ENCODE data around the gene ALPL. TPM values are rescaled to one million over a fixed set of nuclear protein-coding genes. Genes with fewer than 3 reads are reported as not detected.

ALPL gene
- total RNA-seq, 2 experiments from 2014 or later = not detected

DNA sequence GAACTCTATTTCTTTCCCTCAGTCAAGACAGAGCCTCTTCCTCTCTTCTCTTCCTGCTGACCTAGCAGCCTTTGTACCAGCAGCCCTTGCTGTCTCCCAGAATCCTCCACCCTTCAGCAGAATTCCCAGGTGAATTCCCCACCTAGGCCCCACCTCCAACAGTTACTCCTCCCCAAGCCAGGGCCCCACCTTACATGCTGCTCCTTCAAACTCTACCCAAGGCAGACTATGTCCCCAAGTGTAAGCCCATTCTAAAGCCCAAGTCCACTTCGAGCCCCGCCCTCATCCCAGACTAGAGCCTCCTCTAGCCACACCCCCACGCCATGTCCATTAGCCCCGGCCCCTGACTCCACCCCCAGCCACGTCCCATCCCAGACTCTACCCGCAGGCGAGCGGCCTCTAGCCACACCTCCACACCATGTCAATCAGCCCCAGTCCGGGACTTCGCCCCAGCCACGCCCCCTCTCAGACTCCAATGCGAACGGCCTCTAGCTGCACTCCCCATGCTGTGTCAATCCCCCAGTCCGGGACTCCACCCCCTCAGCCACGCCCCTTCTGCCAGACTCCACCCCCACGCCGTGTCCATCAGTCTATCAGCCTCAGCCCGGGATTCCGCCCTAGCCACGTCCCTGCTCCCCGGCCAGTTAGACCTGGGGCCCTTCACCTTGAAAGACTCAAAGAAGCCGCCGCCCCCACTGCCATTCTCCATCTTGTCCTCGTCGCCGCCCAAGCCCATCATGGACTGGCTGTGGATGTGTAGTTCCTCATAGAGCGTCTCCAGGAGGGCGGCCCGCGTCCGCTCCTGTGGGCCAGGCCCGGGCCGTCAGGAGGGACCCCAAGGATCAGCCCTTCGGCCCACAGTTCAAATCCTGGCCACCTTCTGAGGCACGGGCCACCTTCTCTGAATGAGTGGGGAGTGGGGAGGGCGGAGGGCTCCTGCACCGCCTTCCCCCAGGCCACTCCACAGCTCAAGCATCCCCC, 98.6 kb downstream of the ALPL start:
- H3K27ac Mint-ChIP-seq = no peak overlapping the region
- POLR2A ChIA-PET = no interaction called here

DNA sequence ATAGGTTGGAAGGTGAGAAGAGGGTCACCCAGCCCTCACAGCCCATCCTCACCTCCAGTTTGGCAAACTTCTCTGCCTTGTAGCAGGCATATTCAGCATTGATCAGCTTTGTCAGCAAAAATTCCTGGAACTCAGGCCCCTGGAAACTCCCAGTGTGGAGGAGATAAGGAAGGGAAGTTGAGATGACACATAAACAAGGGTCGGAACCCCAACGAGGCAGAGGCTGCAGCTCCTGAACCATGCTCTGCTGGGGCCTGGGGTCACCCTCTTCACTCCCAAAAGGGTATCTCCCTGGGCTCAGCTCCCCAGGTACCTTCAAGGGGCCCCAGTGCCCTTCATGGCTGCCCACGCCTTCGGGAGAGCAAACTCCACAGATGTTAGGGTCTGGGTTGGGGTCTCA, 99.6 kb downstream of the ALPL start:
- ChIA-PET CTCF (no interaction called here), POLR2A (interaction anchor here (0.5 kb wide), 1 partner anchor 251 kb away, joined by 3 read pairs; no protein-coding TSS in a partner anchor)
- Mint-ChIP-seq H3K9me3 (no peaks in the 10 kb centered on the region), H3K4me1 (ENCODE audit: low read depth) (peaks cover 8% of the 10 kb centered on the region), H3K36me3 (ENCODE audit: low read depth) (no peaks in the 10 kb centered on the region), H3K4me3 (no peak overlapping the region), H3K27ac (no peak overlapping the region), H3K27me3 (peaks cover 13% of the 10 kb centered on the region)
- intact Hi-C loops (cut with micrococcal nuclease) = no loop called here
- DNase-seq (no peak), ATAC-seq (no peak)
- TF ChIP-seq, protein P1, sequence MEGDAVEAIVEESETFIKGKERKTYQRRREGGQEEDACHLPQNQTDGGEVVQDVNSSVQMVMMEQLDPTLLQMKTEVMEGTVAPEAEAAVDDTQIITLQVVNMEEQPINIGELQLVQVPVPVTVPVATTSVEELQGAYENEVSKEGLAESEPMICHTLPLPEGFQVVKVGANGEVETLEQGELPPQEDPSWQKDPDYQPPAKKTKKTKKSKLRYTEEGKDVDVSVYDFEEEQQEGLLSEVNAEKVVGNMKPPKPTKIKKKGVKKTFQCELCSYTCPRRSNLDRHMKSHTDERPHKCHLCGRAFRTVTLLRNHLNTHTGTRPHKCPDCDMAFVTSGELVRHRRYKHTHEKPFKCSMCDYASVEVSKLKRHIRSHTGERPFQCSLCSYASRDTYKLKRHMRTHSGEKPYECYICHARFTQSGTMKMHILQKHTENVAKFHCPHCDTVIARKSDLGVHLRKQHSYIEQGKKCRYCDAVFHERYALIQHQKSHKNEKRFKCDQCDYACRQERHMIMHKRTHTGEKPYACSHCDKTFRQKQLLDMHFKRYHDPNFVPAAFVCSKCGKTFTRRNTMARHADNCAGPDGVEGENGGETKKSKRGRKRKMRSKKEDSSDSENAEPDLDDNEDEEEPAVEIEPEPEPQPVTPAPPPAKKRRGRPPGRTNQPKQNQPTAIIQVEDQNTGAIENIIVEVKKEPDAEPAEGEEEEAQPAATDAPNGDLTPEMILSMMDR (IDR thresholded peaks at IDR 0.05) = no peak

More for the DNA sequence above, 98.6 kb downstream of the ALPL start:
- intact Hi-C loops (cut with micrococcal nuclease) = no loop called here
- H3K9me3 Mint-ChIP-seq = no peaks in the 10 kb centered on the region
- peak; percentile 82 for DNase-seq
- CTCF ChIA-PET = no interaction called here
- peak; percentile 95 for ATAC-seq
- H3K4me3 Mint-ChIP-seq = peak overlapping the region; percentile 18
- H3K4me1 Mint-ChIP-seq (ENCODE audit: low read depth) = peaks cover 8% of the 10 kb centered on the region
- H3K36me3 Mint-ChIP-seq (ENCODE audit: low read depth) = no peaks in the 10 kb centered on the region
- H3K27me3 Mint-ChIP-seq = peaks cover 13% of the 10 kb centered on the region
- TF ChIP-seq, protein P1 (IDR thresholded peaks at IDR 0.05) = no peak

DNA sequence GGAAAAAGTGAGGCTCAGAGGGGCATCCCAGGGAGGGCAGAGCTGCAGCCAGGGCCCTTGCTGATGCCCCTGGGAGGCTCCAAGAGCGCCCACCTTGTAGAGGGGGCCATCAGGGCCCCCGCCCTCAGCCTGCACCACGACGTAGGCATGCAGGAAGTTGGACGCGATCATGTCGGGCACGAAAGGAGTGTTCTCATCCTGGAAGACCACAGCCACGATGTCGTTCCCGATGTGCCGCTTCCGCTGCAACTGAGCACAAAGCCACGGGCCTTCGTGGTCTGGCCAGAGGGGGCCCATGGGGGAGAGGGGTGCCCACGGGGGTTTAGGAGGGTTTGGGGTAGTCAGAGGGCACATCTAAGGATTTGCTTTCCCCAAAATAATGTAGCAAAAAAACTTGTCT, 100.8 kb downstream of the ALPL start:
- no peak overlapping the region for H3K4me3 Mint-ChIP-seq
- ChIA-PET CTCF (interaction anchor here (1.0 to 1.2 kb wide), 2 partner anchors 101 to 340 kb away, joined by 3 to 4 read pairs; partner anchors contain the start of gene ALPL), POLR2A (interaction anchor here (1.2 kb wide), 1 partner anchor 11 kb away, joined by 3 read pairs; no protein-coding TSS in a partner anchor)
- DNase-seq = no peak
- no peak for ATAC-seq
- H3K27me3 Mint-ChIP-seq = peaks cover 13% of the 10 kb centered on the region
- no peak overlapping the region for H3K27ac Mint-ChIP-seq
- peaks cover 8% of the 10 kb centered on the region for H3K4me1 Mint-ChIP-seq (ENCODE audit: low read depth)
- no peaks in the 10 kb centered on the region for H3K9me3 Mint-ChIP-seq
- intact Hi-C loops (cut with micrococcal nuclease) = no loop called here
- TF ChIP-seq, protein P1 (IDR thresholded peaks at IDR 0.05) = no peak
- H3K36me3 Mint-ChIP-seq (ENCODE audit: low read depth) = no peaks in the 10 kb centered on the region

DNA sequence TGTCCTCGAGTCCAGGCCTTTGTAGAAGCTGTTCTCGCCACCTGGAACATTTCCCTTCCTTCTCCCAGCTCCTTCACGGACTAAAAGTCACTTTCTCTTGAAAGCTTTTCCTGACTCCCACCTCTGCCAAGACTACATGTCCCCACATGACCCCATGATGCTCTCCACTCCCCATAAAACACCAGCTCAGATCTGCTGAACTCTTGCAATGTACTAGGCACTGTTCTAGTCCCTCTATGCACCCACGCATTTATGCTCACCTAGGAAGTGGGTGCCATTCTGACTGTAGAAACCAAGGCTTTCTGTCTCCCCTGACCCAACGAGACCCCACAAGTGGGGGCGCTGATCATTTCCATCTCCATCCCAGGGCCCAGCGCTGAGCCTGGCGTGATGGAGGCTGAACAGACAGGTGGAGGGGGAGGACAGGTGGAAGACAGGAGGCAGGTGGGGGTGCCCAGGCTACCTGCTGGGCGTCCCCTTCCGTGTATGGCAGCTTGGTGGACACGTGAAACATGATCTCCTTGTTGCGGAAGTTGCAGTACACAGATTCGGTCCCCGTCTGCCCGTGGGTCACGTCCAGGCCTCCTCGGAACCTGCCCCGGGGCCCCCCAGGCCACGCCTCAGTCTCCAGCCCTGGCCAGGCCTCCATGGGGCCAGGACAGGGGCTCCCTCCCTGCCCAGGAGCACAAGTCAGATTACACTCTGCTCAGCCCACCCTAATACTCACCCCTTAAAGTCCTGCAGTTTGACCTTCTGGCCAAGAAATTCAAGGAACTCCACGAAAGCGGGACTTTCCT, 102.0 kb downstream of the ALPL start:
- no peak overlapping the region for H3K4me3 Mint-ChIP-seq
- ATAC-seq (no peak), DNase-seq (no peak)
- peaks cover 8% of the 10 kb centered on the region for H3K4me1 Mint-ChIP-seq (ENCODE audit: low read depth)
- no peaks in the 10 kb centered on the region for H3K36me3 Mint-ChIP-seq (ENCODE audit: low read depth)
- intact Hi-C loops (cut with micrococcal nuclease) = no loop called here
- H3K27ac Mint-ChIP-seq = no peak overlapping the region
- ChIA-PET CTCF (interaction anchor here (1.0 to 1.2 kb wide), 2 partner anchors 102 to 341 kb away, joined by 3 to 4 read pairs; partner anchors contain the start of gene ALPL), POLR2A (interaction anchor here (0.7 to 1.2 kb wide), 2 partner anchors 10 to 11 kb away, joined by 3 to 6 read pairs; no protein-coding TSS in a partner anchor)
- no peaks in the 10 kb centered on the region for H3K9me3 Mint-ChIP-seq
- TF ChIP-seq, protein P1 (IDR thresholded peaks at IDR 0.05) = no peak
- peaks cover 13% of the 10 kb centered on the region for H3K27me3 Mint-ChIP-seq
